ENCODE results near the gene OR2A12.
A peak's percentile ranks its signal among the peaks of the same experiment; 100 is the strongest.
"Not testable (repeated sequence)": the region's sequence is repeated elsewhere in the genome, so short reads cannot be mapped to it uniquely, and the experiment has no call there.

The OR2A12 gene

DNA sequence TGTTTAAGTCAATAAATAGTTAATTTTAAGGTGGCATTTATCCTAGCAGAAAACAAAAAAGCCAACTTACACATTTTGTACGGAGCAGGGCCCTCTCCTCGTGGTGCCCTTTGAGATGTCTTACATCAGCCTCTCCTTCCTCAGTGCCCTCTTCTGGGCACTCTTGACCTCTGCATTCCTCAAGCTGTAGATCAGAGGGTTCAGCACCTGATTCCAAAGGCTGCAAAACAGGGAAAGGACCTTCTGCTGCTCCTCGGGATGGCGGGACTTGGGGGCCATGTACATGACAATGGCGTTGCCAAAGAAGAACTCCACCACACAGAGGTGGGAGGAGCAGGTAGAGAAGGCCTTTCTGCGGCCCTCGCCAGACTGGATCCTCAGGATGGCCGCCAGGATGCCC is 32.3 kb downstream of the OR2A12 start:
- H3K36me3 ChIP-seq: no peaks in the 10 kb centered on the region
- H3K9me3 ChIP-seq: no peaks in the 10 kb centered on the region
- H3K27ac ChIP-seq: no peak overlapping the region
- no peaks in the 10 kb centered on the region for H3K4me1 ChIP-seq (ENCODE audit: control insufficient read depth in 1 of 2, insufficient read depth in 1 of 2, low read depth in 1 of 2, low read length in 1 of 2)
- no peak overlapping the region for H3K4me3 ChIP-seq (ENCODE audit: low read depth in 1 of 2, low read length in 1 of 2)
- H3K27me3 ChIP-seq: no peaks in the 10 kb centered on the region
- TF ChIP-seq, protein P1, sequence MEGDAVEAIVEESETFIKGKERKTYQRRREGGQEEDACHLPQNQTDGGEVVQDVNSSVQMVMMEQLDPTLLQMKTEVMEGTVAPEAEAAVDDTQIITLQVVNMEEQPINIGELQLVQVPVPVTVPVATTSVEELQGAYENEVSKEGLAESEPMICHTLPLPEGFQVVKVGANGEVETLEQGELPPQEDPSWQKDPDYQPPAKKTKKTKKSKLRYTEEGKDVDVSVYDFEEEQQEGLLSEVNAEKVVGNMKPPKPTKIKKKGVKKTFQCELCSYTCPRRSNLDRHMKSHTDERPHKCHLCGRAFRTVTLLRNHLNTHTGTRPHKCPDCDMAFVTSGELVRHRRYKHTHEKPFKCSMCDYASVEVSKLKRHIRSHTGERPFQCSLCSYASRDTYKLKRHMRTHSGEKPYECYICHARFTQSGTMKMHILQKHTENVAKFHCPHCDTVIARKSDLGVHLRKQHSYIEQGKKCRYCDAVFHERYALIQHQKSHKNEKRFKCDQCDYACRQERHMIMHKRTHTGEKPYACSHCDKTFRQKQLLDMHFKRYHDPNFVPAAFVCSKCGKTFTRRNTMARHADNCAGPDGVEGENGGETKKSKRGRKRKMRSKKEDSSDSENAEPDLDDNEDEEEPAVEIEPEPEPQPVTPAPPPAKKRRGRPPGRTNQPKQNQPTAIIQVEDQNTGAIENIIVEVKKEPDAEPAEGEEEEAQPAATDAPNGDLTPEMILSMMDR (IDR thresholded peaks at IDR 0.05): no peak

DNA sequence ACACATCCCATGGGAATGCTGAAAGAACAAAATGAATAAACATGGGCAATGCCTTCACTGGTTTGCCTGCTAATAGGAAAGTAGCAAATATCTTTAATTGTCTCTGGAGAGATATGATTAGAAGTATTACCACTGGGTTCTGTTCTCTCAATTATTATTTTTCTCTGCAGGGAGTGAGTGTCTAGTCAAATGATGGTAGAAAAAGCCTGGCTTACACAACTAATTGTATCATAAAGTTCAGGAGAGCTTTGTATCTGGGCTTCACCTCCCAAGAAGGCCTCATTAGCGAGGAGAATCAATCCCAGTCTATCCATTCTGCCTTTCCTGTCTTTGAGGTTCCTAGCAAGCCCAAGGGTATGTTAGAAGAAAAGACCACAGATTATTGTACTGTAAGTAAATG is 36.8 kb downstream of the OR2A12 start, which contains the start of gene OR2A14:
Gene OR2A14 (plus strand): TSS at position 301 of the 400 bp plus-strand sequence. CDS start 5,937 bp downstream, outside the sequence.
- TF ChIP-seq, protein P1 (IDR thresholded peaks at IDR 0.05): no peak
- Histone ChIP-seq H3K4me1 (ENCODE audit: control insufficient read depth in 1 of 2, insufficient read depth in 1 of 2, low read depth in 1 of 2, low read length in 1 of 2) (no peaks in the 10 kb centered on the region), H3K27me3 (no peaks in the 10 kb centered on the region), H3K36me3 (no peaks in the 10 kb centered on the region), H3K27ac (no peak within 1 kb of the TSS), H3K4me3 (ENCODE audit: low read depth in 1 of 2, low read length in 1 of 2) (no peak within 1 kb of the TSS), H3K9me3 (no peaks in the 10 kb centered on the region)

DNA sequence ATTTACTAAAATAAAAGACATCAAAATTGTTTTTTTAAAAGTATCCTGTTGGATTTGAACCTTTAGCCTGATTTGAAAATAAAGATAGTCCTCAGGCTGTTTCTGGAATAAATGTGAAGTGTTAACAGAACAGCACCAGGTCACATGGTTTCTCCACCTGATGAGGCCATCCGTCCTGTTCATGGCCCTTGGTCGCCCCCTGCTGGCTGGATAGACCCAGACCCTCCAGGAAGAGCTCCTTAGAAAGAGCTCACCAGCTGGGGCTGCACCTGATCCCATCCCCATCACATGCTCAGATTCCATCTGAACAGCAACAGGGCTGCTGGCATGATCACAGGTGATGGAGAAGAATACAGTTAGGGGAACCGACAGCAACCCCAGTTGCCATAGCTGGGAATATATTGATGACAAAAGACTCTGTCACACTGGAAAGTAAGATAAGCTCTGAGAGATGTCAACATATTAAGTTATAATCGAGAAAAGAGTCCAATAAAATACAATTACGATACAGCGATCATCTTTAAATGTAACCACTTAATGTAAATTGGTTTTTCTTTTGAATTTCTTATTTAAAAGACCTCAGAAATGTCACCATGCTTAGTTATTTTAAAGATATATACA is 41.7 kb downstream of the OR2A12 start:
- Histone ChIP-seq H3K36me3 (no peaks in the 10 kb centered on the region), H3K27ac (no peak overlapping the region), H3K27me3 (no peaks in the 10 kb centered on the region), H3K4me3 (ENCODE audit: low read depth in 1 of 2, low read length in 1 of 2) (no peak overlapping the region), H3K4me1 (ENCODE audit: control insufficient read depth in 1 of 2, insufficient read depth in 1 of 2, low read depth in 1 of 2, low read length in 1 of 2) (no peaks in the 10 kb centered on the region), H3K9me3 (no peaks in the 10 kb centered on the region)
- TF ChIP-seq, protein P1 (IDR thresholded peaks at IDR 0.05): peak; percentile 32

DNA sequence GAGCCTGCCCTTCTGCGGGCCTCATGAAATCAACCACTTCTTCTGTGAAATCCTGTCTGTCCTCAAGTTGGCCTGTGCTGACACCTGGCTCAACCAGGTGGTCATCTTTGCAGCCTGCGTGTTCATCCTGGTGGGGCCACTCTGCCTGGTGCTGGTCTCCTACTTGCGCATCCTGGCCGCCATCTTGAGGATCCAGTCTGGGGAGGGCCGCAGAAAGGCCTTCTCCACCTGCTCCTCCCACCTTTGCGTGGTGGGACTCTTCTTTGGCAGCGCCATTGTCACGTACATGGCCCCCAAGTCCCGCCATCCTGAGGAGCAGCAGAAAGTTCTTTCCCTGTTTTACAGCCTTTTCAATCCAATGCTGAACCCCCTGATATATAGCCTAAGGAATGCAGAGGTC is 43.5 kb downstream of the OR2A12 start:
- H3K9me3 ChIP-seq; H3K4me1 ChIP-seq (ENCODE audit: control insufficient read depth in 1 of 2, insufficient read depth in 1 of 2, low read depth in 1 of 2, low read length in 1 of 2); H3K27ac ChIP-seq; H3K4me3 ChIP-seq (ENCODE audit: low read depth in 1 of 2, low read length in 1 of 2); H3K27me3 ChIP-seq; H3K36me3 ChIP-seq: not testable (repeated sequence)

DNA sequence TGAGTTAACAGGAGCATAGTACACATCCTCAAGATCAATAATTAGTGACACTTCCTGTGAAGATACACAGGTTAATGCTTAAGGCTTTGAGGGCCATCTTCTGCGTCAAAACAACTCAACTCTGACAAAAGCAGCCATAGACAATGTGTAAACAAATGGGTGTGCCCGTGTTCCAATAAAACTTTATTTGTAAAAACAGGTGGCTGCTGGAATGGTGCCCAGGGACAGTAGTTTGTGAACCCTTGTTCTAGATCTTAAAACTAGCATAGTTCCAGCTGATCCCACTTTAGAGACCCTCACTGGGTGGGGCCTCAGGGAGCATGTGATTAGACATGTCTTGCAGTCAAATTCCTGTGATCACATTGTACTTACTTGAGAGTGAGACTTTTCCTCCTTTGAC is 44.7 kb downstream of the OR2A12 start:
- H3K27me3 ChIP-seq: no peaks in the 10 kb centered on the region
- no peaks in the 10 kb centered on the region for H3K9me3 ChIP-seq
- TF ChIP-seq, protein P1 (IDR thresholded peaks at IDR 0.05): no peak
- no peak overlapping the region for H3K27ac ChIP-seq
- H3K4me3 ChIP-seq (ENCODE audit: low read depth in 1 of 2, low read length in 1 of 2): no peak overlapping the region
- H3K36me3 ChIP-seq: no peaks in the 10 kb centered on the region
- no peaks in the 10 kb centered on the region for H3K4me1 ChIP-seq (ENCODE audit: control insufficient read depth in 1 of 2, insufficient read depth in 1 of 2, low read depth in 1 of 2, low read length in 1 of 2)

DNA sequence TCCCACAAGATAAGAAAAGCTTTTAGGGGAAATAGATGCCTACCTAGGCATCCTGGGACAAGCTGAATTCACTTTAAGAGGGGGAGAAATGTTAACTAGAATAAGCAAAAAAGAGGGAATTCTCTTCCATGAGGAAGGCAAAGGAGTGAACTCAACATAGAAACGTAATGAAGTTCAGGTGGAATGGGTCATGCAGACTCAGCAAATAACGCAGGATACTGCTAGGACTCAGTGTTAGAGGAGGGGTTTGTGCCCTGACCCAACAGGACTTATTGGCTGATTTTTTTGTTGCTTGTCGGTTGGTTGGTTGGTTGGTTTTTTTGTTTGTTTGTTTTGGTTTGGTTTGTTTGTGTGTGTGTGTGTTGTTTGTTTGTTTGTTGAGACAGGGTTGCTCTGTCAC is 46.2 kb downstream of the OR2A12 start:
- H3K27me3 ChIP-seq: no peaks in the 10 kb centered on the region
- no peaks in the 10 kb centered on the region for H3K36me3 ChIP-seq
- no peaks in the 10 kb centered on the region for H3K9me3 ChIP-seq
- no peaks in the 10 kb centered on the region for H3K4me1 ChIP-seq (ENCODE audit: control insufficient read depth in 1 of 2, insufficient read depth in 1 of 2, low read depth in 1 of 2, low read length in 1 of 2)
- no peak overlapping the region for H3K27ac ChIP-seq
- TF ChIP-seq, protein P1 (IDR thresholded peaks at IDR 0.05): no peak
- no peak overlapping the region for H3K4me3 ChIP-seq (ENCODE audit: low read depth in 1 of 2, low read length in 1 of 2)

Measured in neutrophil (primary cell).